ENCODE results near the gene RBM39.
"Not testable (repeated sequence)": the region's sequence is repeated elsewhere in the genome, so short reads cannot be mapped to it uniquely, and the experiment has no call there.

Gene RBM39

GRCh38 chr20:35698298-35699126 lies 43.5 kb downstream of the RBM39 start:
- DNase-seq (ENCODE audit: low spot score) = no peak
- TF ChIP-seq CTCF (IDR thresholded peaks at IDR 0.05; ENCODE audit: extremely low read depth, missing control alignments) = no peak

- no peak for TF ChIP-seq CTCF (IDR thresholded peaks at IDR 0.05; ENCODE audit: extremely low read depth, missing control alignments)
- DNase-seq (ENCODE audit: low spot score) = no peak
Observed at GRCh38 chr20:35697696-35698297, 44.3 kb downstream of the RBM39 start.

GRCh38 chr20:35695978-35696377 lies 46.1 kb downstream of the RBM39 start:
- TF ChIP-seq CTCF (IDR thresholded peaks at IDR 0.05; ENCODE audit: extremely low read depth, missing control alignments) = no peak
- DNase-seq (ENCODE audit: low spot score) = no peak

GRCh38 chr20:35695245-35695749 lies 46.8 kb downstream of the RBM39 start:
- no peak for DNase-seq (ENCODE audit: low spot score)
- no peak for TF ChIP-seq CTCF (IDR thresholded peaks at IDR 0.05; ENCODE audit: extremely low read depth, missing control alignments)

GRCh38 chr20:35690265-35690664 lies 51.8 kb downstream of the RBM39 start:
- no peak for TF ChIP-seq CTCF (IDR thresholded peaks at IDR 0.05; ENCODE audit: extremely low read depth, missing control alignments)

DNA sequence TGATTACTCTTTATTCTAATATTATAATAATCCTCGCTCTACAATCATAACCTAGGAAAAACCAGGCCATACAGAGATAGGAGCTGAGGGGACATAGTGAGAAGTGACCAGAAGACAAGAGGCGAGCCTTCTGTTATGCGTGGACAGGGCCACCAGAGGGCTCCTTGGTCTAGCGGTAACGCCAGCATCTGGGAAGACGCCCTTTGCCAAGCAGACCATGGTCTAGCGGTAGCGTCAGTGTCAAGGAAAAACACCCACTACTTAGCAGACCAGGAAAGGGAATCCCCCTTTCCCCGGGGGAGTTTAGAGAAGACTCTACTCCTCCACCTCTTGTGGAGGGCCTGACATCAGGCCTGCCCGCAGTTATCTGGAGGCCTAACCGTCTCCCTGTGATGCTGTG lies 55.2 kb downstream of the RBM39 start:
- not testable (repeated sequence) for DNase-seq (ENCODE audit: low spot score)

More at GRCh38 chr20:35690265-35690664, 51.8 kb downstream of the RBM39 start:
- no peak for DNase-seq (ENCODE audit: low spot score)

DNA sequence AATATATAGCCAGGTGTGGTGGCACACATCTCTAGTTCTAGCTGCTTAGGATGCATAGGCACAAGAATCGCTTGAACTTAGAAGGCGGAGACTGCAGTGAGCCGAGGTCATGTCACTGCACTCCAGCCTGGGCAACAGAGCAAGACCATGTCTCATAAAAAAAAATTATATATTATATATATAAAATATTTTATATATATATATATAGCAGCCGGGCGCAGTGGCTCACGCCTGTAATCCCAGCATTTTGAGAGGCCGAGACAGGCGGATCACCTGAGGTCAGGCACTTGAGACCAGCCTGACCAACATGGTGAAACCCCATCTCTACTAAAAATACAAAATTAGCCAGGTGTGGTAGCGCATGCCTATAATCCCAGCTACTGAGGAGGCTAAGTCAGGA lies 56.7 kb downstream of the RBM39 start:
- not testable (repeated sequence) for DNase-seq (ENCODE audit: low spot score)

DNA sequence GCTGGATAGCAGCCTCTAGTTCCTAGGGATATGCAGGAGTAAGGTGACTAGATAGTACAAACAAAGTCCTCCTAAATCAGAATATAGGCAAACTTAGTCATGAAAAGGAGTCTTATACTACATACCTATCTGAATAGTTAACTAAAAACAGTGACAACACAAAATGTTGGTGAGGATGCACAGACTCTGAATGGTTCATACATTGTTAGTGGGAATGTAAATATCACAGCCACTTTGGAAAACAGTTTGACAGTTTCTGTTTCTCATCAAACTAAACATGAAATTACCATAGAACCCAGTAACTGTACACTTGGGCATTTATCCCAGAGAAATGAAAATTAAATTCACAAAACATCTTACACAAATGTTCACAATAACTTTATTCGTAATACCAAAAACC lies 60.1 kb downstream of the RBM39 start:
- no peak for TF ChIP-seq CTCF (IDR thresholded peaks at IDR 0.05; ENCODE audit: extremely low read depth, missing control alignments)
- DNase-seq (ENCODE audit: low spot score) = no peak

All from GM20000 (cell line).